HS-5 (cell line): ENCODE measurements around the gene AP2A2.
"Not testable (repeated sequence)": the region's sequence is repeated elsewhere in the genome, so short reads cannot be mapped to it uniquely, and the experiment has no call there.

ENCODE experiments used
- DNase-seq: peaks from one replicate; pipeline ENCODE4 v3.0.0-alpha.2; 2012; ENCODE audit warnings: low read depth

The AP2A2 gene

GRCh38 chr11:1015826-1016545, 90.3 kb downstream of the AP2A2 start:
- no peak for DNase-seq

GRCh38 chr11:1016610-1017126, 91.0 kb downstream of the AP2A2 start:
- not testable (repeated sequence) for DNase-seq

- DNase-seq: no peak
These were observed 91.8 kb downstream of the AP2A2 start for GRCh38 chr11:1017269-1018005.

GRCh38 chr11:1018091-1018490, 92.4 kb downstream of the AP2A2 start:
- no peak for DNase-seq

GRCh38 chr11:1019321-1019910, 93.7 kb downstream of the AP2A2 start:
- DNase-seq: no peak

- DNase-seq: no peak
These were observed 94.7 kb downstream of the AP2A2 start for GRCh38 chr11:1020211-1020905.

GRCh38 chr11:1022411-1022810, 96.7 kb downstream of the AP2A2 start:
- DNase-seq: no peak

- DNase-seq: no peak
These were observed 97.5 kb downstream of the AP2A2 start for GRCh38 chr11:1022908-1023810.

GRCh38 chr11:1023811-1024596, 98.3 kb downstream of the AP2A2 start:
- DNase-seq: no peak

GRCh38 chr11:1024597-1025409, 99.1 kb downstream of the AP2A2 start:
- DNase-seq: no peak

GRCh38 chr11:1025410-1026162, 99.9 kb downstream of the AP2A2 start:
- no peak for DNase-seq

- no peak for DNase-seq
These were observed 100.4 kb downstream of the AP2A2 start for GRCh38 chr11:1026163-1026450.

GRCh38 chr11:1026641-1027482, 101.2 kb downstream of the AP2A2 start:
- no peak for DNase-seq

- DNase-seq: no peak
These were observed 102.0 kb downstream of the AP2A2 start for GRCh38 chr11:1027483-1028290.

- DNase-seq: no peak
These were observed 102.5 kb downstream of the AP2A2 start for GRCh38 chr11:1028291-1028540.

GRCh38 chr11:1028616-1029015, 102.9 kb downstream of the AP2A2 start:
- DNase-seq: no peak

- DNase-seq: no peak
These were observed 103.4 kb downstream of the AP2A2 start for GRCh38 chr11:1029051-1029450.

GRCh38 chr11:1029654-1030053, 104.0 kb downstream of the AP2A2 start:
- no peak for DNase-seq
